ENCODE data around the gene TSHZ2.
"Not testable (repeated sequence)": the region's sequence is repeated elsewhere in the genome, so short reads cannot be mapped to it uniquely, and the experiment has no call there.

Gene TSHZ2

GRCh38 chr20:53530440-53530839 is 558.3 kb downstream of the TSHZ2 start:
- no peak for DNase-seq

- not testable (repeated sequence) for DNase-seq
Observed at GRCh38 chr20:53532654-53533312, 560.6 kb downstream of the TSHZ2 start.

GRCh38 chr20:53533500-53533899 is 561.3 kb downstream of the TSHZ2 start:
- DNase-seq: no peak

GRCh38 chr20:53534037-53534436 is 561.9 kb downstream of the TSHZ2 start:
- no peak for DNase-seq

- DNase-seq: no peak
Observed at GRCh38 chr20:53535878-53536277, 563.7 kb downstream of the TSHZ2 start.

- DNase-seq: not testable (repeated sequence)
Observed at GRCh38 chr20:53536382-53536781, 564.2 kb downstream of the TSHZ2 start.

- no peak for DNase-seq
Observed at GRCh38 chr20:53539516-53539915, 567.4 kb downstream of the TSHZ2 start.
